Effector CD8-positive, alpha-beta T cell (primary cell): ENCODE measurements around the gene TUBB4A.

Source experiments
- DNase-seq: peaks from one replicate; lab custom pipeline; 2025; lab: John Stamatoyannopoulos, UW

Gene TUBB4A

GRCh38 chr19:6494438-6495036 is 7.6 kb downstream of the TUBB4A start:
- no peak for DNase-seq

GRCh38 chr19:6491802-6492592 is 10.1 kb downstream of the TUBB4A start:
- DNase-seq, result no peak

DNA sequence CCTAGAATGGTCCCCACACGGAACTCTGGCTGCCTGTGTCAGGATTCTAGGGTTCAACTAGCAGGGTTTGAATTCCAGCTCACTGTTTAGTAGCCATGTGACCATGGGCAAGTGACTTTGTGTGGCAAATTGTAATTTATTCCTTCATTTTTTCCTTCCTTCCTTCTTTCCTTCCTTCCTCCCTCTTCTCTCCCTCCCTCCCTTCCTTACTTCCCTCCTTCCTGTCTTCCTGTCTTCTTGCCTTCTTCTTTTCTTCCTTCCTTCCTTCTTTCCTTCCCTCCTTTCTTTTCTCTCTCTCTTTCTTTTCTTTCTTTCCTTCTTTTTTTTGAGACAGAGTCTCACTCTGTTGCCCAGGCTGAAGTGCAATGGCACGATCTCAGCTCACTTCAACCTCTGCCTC is 12.0 kb downstream of the TUBB4A start:
- DNase-seq, result no peak

DNA sequence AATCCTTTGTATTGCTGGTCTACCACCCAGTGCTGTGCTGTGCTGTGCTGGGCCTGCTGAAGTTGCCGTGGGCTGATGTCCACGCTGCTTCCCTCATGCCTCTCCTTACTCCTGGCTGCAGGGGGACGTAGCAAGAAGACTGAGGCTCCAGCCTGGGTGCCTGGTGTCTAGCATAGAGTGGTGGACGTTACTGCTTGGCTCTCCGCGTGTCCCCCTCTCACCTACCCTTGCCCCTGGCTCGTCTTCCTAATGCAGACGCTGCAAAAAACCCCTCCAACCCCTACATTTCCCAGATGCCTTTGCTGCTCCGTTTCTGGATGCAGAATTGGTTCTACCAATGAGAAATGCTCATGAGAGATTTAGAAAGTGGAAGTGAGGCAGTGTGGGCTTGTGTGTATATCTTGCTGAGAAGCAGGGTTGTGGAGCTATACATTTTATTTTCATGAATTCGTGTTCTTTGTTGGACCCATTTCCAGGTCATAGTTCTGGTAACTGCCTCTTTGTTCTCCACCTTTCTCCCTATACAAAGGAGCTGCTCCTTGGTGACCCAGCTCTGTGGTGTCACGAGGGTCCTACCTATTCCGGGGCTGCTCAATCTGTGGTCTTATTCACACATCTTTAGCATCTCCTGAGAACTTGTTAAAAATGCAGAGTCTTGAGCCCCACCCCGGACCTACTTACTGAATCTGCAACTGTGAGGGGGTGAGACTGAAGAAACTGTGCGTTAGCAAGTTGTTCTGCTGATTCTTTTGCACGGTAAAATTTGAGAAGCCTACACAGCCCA is 12.6 kb downstream of the TUBB4A start:
- no peak for DNase-seq

- no peak for DNase-seq
These were observed 17.3 kb downstream of the TUBB4A start for GRCh38 chr19:6484831-6485230.

GRCh38 chr19:6484230-6484629 is 17.9 kb downstream of the TUBB4A start:
- DNase-seq, result no peak

- DNase-seq, result no peak
These were observed 18.9 kb downstream of the TUBB4A start for GRCh38 chr19:6483235-6483634.

GRCh38 chr19:6482343-6482686 is 19.8 kb downstream of the TUBB4A start:
- DNase-seq, result no peak

DNA sequence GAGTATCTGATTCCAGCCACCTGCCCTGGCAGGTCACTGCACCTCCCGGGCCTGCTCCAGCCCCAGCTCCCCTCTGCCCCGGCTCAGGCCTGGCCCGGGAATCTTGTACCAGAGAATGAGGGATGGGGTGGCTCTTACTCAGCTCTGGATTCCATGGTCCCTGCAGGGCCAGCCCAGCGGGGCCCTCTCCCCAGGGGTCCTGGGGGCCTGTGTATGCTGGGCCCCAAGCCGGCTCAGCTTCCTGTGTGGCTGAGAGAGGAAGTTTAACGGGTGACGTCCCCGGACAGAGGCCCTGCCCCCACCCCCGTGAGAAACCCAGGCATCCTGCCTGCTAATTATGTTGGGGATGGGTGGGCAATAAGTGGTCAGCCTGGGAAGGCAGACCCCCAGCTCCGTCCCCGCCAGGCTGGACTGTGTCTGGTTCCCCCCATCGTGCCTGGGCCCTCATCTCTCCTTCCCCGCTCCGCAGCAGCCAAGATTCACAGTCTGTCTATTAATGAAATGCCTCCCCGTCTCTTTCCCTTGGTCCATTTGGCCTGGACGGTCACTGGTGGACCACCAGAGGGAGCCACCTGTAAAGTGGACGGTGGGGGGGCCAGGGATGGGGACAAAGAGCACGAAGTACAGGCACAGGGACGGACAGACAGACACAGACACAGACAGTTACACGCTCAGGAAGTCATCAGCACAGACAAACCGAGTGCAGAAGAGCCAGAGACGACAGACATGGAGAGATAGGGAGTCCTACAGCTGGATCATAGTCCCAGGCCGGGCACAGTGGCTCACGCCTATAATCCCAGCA is 20.4 kb downstream of the TUBB4A start, which contains the start of gene DENND1C:
TSS of gene DENND1C (minus strand) at position 247 of the 802 bp plus-strand sequence. CDS start at position 155, 92 bp downstream.
- peak; percentile 24 for DNase-seq

DNA sequence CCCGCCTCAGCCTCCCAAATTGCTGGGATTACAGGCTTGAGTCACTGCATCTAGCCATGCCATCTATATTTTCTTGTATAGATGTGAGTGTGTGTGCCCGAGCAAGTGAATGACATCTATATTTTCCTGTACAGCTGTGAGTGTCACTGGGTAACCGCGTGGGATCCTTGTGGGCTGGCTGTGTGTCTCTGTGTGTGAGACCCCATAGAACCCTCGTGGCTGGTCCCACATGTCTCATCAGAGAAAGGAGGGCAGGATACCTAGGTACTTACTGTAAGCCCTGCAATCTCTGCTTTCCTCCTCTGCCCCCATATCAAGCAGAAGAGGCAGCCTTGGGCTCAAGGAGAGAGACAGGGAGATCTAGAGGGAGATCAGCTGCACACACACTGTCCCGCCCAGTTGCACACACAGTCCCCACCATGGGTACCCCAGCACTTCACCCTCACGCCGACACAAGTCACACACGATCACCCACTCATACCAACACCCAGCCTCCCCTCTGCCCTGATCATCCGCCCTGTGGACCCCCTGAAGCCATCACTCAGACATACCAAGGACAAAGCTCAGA is 21.2 kb downstream of the TUBB4A start:
- DNase-seq, result no peak

GRCh38 chr19:6479836-6480398 is 22.2 kb downstream of the TUBB4A start:
- no peak for DNase-seq

GRCh38 chr19:6478815-6479214 is 23.3 kb downstream of the TUBB4A start:
- no peak for DNase-seq

DNA sequence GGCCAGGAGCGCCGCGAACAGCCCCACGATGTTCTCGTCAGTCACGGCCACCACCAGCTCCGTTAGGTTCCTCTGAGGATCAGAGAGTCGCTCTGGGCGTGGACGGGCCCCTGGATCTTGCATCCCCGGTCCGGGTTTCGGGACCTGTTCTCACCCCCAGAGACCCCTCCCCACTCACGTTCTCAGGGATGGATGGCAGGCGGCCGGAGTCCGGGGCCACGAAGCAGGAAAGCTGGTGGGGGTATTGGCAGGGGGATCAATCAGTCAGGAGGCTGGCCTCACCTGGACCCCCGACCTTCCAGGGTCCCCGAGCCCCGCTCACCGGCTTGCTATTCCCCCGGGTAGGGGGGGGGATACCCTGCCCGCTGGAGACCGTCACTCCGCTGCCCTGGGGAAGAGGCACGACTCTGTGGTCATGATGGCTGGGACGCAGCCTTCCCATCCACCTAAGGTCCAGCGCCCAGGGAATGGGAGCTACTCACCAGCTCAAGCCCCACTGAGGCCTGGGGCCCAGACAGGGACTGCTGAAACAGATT is 25.1 kb downstream of the TUBB4A start:
- DNase-seq, result no peak

DNA sequence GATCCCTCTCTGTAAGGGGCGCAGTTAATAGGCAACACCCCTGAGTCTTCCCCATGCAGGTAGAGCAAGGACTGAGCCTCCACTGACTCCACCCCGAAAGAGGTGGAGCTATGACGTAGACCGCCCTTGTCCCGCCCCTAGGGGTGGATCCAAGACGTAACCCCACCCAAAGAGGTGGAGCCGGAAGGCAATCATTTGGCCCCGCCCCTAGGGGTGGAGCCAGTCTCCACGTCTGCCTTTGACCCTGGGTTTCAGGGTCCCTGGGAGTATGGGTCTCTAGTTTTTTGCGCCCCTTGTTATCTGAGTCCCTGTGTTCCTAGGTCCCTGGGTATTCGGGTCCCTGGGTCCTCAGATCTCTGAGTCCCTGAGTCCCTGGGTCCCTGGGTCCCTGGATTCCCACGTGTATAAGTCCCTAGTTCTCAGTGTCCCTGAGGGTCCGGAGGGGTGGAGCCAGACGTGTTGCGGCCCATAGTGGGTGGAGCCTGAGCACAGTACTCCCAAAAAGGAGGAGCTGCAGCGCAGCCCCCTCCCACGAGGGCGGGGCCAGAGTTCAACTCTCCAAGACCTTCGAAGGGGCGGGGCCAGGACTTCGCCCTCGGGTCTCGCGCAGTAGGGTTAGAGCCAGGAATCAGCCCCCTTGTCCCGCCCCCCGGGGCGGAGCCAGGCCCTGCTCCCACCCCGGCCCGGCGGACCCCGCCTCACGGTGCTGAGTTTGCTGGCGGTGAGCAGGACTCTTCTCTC is 25.8 kb downstream of the TUBB4A start:
- DNase-seq, result peak; percentile 60

GRCh38 chr19:6475321-6476108 is 26.6 kb downstream of the TUBB4A start:
- DNase-seq, result no peak

- DNase-seq, result no peak
These were observed 28.5 kb downstream of the TUBB4A start for GRCh38 chr19:6473647-6474046.

DNA sequence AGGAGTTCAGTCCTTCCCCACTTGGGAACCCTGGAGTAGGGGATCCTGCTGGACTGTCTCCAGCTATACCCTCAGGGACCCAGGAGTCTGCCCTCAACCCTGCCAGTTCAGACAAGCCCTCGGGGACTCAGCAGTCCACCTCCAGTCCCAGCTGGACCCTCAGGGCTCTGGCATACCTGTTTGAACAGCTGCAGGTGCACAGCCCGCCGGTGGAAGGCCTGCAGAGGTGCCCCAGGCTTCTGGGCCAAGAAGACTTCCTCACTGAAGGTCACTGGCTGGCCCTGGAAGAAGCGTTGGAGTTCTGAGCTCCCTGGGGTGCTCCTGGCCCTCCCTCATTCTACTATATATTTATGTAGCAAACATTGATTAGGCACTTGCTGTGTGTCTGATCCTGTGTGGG is 29.4 kb downstream of the TUBB4A start:
- no peak for DNase-seq

DNA sequence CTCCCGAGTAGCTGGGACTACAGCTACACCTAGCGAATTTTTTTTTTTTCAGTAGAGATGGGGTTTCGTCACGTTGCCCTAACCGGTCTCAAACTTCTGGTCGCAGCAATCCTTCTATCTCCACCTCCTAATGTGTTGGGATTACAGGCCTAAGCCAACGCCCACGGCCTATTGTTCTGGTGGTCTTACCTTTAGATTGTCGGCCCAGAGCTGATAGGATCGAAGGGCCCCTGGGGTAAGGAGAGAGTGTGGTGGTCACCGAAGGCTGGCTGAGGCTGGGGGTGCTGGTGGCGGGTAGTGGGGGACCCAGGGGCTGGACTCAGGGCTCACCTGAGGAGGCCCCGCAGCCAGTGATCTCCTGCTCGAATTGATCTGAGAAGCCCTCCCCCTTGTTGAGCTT is 31.0 kb downstream of the TUBB4A start:
- DNase-seq, result no peak

DNA sequence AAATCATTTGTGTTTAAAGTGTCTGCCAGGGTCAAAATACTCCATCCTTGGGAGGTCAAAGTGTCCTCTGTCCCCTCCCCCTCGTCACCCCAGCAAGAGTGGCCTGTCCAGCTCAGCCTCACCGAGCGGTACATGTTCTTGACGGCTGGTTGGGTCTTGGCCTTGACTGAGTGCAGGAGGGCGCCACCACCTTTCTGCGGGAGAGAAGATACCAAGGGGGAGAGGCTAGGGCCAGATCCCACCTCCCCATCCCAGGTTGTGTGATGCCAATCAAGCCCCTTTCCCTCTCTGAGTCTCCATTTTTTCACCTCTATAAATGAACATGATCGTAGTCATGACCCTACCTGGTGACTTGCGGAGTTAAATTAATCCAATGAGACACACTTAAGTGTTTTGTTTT is 31.9 kb downstream of the TUBB4A start:
- no peak for DNase-seq

DNA sequence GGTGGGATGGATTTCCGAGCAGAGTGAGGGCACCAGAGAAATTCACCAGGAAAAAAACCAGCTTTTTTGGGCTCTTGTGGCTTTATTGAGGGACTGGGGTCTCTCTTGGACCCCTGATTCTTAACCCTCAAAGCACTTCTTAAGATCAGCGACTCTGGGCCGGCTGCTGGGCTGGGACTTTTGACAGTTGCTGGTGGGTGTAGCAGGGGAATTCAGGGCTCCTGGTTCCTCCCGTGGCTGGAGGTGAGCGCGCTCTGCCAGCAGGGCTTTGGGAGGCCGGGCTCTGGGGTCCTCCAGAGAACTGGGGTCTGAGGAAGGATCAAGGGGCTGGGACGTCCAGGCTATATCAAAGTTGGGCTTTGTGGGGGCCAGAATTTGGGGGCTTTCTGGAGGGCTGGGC is 34.7 kb downstream of the TUBB4A start:
- no peak for DNase-seq
